Measurements from ENCODE around the gene SECISBP2.

The SECISBP2 gene

DNA sequence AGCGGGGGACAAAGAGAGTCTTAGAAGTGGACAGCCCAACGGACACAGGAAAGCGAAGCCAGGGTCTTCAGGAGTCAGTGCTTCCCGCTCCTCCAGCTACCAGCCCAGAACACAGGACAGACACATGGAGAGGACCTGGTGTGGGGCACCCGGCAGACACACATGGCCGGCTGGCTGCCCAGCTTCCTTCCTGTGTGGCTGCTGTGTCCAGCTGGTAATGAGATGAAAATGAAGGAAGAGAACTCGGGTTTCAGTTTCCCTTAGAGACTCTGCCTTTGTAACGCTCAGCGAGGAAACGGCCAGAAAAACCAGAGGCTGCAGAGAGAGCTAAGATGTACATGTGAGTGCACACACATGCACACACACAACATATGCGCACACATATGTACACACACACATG is 87.5 kb downstream of the SECISBP2 start:
- Mint-ChIP-seq H3K9me3 (peaks cover 0 to 4% of the 10 kb centered on the region in 2 donors), H3K27ac (peak overlapping the region; percentile 54 to 92), H3K36me3 (ENCODE audit: insufficient read depth) (peaks cover 67% of the 10 kb centered on the region), H3K27me3 (no peaks in the 10 kb centered on the region), H3K4me1 (ENCODE audit: low read depth in 2 of 2) (peaks cover 60 to 65% of the 10 kb centered on the region in 2 donors), H3K4me3 (peak overlapping the region; percentile 62 to 77)
- no peak for DNase-seq
- no peak for ATAC-seq (replicated peaks)

DNA sequence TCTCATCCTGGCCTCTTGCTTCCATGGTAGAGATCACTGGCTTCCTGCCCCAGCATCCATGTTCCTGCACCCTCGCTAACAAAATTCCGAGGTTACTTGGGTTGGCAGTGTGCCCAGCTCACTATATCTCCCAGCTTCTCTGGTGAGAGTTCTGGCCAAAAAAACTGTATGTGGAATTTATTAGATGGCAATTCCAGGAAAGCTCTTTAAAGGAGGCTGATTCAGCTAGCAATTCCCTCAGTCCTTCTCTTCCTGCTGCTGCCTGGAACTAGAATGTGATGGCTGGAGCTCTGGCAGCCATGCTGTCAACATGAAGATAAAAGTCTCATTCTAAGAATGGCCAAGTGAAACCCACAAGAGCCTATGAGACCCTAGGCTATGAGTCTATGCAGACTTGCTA is 88.8 kb downstream of the SECISBP2 start:
- DNase-seq (no peak), ATAC-seq (replicated peaks) (no peak)
- Mint-ChIP-seq H3K27ac (peak overlapping the region; percentile 54 to 92), H3K4me1 (ENCODE audit: low read depth in 2 of 2) (peaks cover 70 to 72% of the 10 kb centered on the region in 2 donors), H3K4me3 (peak overlapping the region; percentile 62 to 77), H3K27me3 (no peaks in the 10 kb centered on the region), H3K36me3 (ENCODE audit: insufficient read depth) (peaks cover 65% of the 10 kb centered on the region), H3K9me3 (peaks cover 0 to 4% of the 10 kb centered on the region in 2 donors)

DNA sequence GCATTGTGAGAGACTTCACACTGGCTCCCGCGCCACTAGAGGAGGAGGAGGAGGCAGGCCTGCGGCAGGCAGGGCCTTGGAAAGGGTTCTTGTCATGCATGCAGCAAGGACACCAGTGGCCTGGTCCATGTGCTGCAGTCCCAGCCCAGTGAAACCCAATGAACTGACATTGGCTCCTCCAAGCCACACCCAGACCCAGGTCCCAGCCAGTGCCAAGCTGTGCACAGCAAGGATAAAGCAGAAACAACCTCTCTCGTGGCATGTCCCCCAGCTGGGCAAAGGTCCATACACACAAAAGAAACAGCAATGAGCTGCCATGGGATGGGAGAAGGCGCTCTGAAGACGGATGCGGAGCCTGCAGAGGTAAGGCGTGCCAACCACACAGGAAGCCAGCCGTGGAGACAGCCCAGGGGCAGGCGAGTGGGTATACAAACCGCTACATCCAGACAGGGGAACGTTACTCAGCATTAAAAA is 90.4 kb downstream of the SECISBP2 start:
- peak; percentile 61 to 71 (median 67) for DNase-seq
- Mint-ChIP-seq H3K4me3 (peak overlapping the region; percentile 74 to 77), H3K9me3 (peaks cover 0 to 4% of the 10 kb centered on the region in 2 donors), H3K36me3 (ENCODE audit: insufficient read depth) (peaks cover 49% of the 10 kb centered on the region), H3K27me3 (no peaks in the 10 kb centered on the region), H3K4me1 (ENCODE audit: low read depth in 2 of 2) (peaks cover 73 to 81% of the 10 kb centered on the region in 2 donors), H3K27ac (peak overlapping the region; percentile 87 to 92)
- ATAC-seq (replicated peaks) = peak; percentile 96

All from effector memory CD8-positive, alpha-beta T cell (primary cell).